RWPE2 (cell line): ENCODE data around the gene TENM4.

Experiments
- ATAC-seq: fragments of 200-7000 bp; cut with Tn5 transposase; 3 replicates; pipeline ENCODE4 v1.9.1; 2021; ENCODE audit warnings: low read depth
- DNase-seq: peaks from one replicate; pipeline ENCODE4 v3.0.0-alpha.2; 2020; ENCODE audit warnings: low spot score
- H3K27ac ChIP-seq: fragments of 450-650 bp; 2 replicates; pipeline ENCODE4 v1.5.1; 2017; ENCODE audit warnings: mild to moderate bottlenecking; ENCODE audit not compliant: poor library complexity, severe bottlenecking
- H3K27me3 ChIP-seq: fragments of 250-450 bp; sonication (Bioruptor Pico); 2 replicates; pipeline ENCODE4 v1.5.1; 2021; ENCODE audit warnings: mild to moderate bottlenecking, moderate library complexity; ENCODE audit not compliant: insufficient read depth, poor library complexity, severe bottlenecking
- H3K36me3 ChIP-seq: fragments of 250-450 bp; sonication (Bioruptor Pico); 2 replicates; pipeline ENCODE4 v1.5.1; 2020; ENCODE audit warnings: low read depth, mild to moderate bottlenecking, moderate library complexity
- H3K4me1 ChIP-seq: fragments of 250-450 bp; sonication (Bioruptor Pico); 2 replicates; pipeline ENCODE4 v1.5.1; 2021; ENCODE audit warnings: mild to moderate bottlenecking, moderate library complexity; ENCODE audit not compliant: insufficient read depth, poor library complexity, severe bottlenecking
- H3K4me3 ChIP-seq: fragments of 250-450 bp; sonication (Bioruptor Pico); 2 replicates; pipeline ENCODE4 v1.5.1; 2021; ENCODE audit warnings: mild to moderate bottlenecking, moderate library complexity; ENCODE audit not compliant: severe bottlenecking
- H3K9me3 ChIP-seq: fragments of 250-450 bp; sonication (Bioruptor Pico); 2 replicates; pipeline ENCODE4 v1.5.1; 2021; ENCODE audit warnings: mild to moderate bottlenecking, moderate library complexity; ENCODE audit not compliant: severe bottlenecking
- TF ChIP-seq, protein P1 (sequence below): fragments of 450-650 bp; IDR thresholded peaks from one replicate; pipeline ENCODE4 v1.5.1; 2017; ENCODE audit warnings: mild to moderate bottlenecking, moderate library complexity; ENCODE audit not compliant: poor library complexity, severe bottlenecking

The TENM4 gene

GRCh38 chr11:78929906-78930220, 511.0 kb downstream of the TENM4 start:
- Histone ChIP-seq H3K4me3 (no peak overlapping the region), H3K36me3 (no peaks in the 10 kb centered on the region), H3K27ac (no peak overlapping the region), H3K9me3 (no peaks in the 10 kb centered on the region), H3K4me1 (no peaks in the 10 kb centered on the region), H3K27me3 (no peaks in the 10 kb centered on the region)
- ATAC-seq = no peak
- no peak for DNase-seq
- TF ChIP-seq, protein P1, sequence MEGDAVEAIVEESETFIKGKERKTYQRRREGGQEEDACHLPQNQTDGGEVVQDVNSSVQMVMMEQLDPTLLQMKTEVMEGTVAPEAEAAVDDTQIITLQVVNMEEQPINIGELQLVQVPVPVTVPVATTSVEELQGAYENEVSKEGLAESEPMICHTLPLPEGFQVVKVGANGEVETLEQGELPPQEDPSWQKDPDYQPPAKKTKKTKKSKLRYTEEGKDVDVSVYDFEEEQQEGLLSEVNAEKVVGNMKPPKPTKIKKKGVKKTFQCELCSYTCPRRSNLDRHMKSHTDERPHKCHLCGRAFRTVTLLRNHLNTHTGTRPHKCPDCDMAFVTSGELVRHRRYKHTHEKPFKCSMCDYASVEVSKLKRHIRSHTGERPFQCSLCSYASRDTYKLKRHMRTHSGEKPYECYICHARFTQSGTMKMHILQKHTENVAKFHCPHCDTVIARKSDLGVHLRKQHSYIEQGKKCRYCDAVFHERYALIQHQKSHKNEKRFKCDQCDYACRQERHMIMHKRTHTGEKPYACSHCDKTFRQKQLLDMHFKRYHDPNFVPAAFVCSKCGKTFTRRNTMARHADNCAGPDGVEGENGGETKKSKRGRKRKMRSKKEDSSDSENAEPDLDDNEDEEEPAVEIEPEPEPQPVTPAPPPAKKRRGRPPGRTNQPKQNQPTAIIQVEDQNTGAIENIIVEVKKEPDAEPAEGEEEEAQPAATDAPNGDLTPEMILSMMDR = no peak

DNA sequence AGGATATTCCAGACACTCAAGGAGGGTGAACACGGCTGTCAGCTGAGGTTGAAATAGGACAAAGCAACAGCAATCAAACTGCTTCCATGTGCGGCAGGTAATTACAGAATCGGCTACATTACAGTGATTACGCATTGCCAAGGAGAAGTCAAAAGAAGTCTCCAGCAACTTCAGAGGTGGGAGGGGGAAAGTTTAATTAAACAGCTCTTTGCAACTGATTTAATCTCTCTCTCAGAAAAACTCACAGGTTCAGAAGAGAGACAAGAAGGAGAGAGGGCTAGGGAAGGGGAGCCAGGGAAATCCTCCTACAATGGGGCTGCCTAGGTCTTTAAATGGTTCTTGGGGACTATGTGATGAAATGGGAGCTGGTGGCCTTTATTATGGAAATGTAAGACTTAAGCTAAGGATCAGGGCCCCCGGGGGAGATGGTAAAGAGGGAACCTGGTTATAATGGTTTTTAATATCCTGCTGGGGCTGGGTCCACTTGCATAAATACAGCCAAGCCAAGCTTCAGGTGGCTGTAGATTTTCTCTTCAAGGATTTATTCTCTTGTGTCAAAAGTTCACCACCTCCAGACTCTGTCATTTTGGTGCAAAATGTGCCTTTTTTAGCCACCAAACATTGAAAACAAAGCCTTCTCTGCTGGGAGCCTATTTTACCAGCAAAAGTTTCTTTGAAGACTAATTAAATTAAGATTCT, 511.5 kb downstream of the TENM4 start:
- ATAC-seq (no peak), DNase-seq (no peak)
- H3K27ac ChIP-seq = no peak overlapping the region
- H3K4me3 ChIP-seq = no peak overlapping the region
- TF ChIP-seq, protein P1 = no peak
- no peaks in the 10 kb centered on the region for H3K27me3 ChIP-seq
- H3K4me1 ChIP-seq = no peaks in the 10 kb centered on the region
- no peaks in the 10 kb centered on the region for H3K36me3 ChIP-seq
- no peaks in the 10 kb centered on the region for H3K9me3 ChIP-seq

DNA sequence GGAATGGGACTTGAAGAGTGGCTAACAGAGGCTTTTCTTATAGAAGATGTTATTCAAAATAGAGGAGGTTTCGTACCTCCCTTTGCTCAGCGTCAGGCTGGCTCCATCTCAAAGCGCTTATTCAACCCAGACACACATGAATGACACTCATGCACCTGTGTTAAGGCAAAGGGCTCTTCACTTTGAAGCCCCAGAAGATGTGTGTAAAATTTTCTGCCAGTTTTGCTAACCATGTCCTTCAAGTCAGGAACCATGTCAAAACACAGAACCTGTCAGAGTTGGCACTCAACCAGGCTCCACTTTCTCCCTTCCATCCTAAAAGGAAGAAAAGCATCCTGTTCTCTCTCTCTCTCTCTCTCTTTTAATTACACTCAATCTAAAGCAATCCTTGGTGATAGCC, 513.3 kb downstream of the TENM4 start:
- TF ChIP-seq, protein P1 = no peak
- H3K27ac ChIP-seq = no peak overlapping the region
- ATAC-seq (no peak), DNase-seq (no peak)
- no peaks in the 10 kb centered on the region for H3K4me1 ChIP-seq
- H3K9me3 ChIP-seq = no peaks in the 10 kb centered on the region
- no peaks in the 10 kb centered on the region for H3K27me3 ChIP-seq
- no peaks in the 10 kb centered on the region for H3K36me3 ChIP-seq
- H3K4me3 ChIP-seq = no peak overlapping the region

GRCh38 chr11:78926633-78927338, 514.0 kb downstream of the TENM4 start:
- TF ChIP-seq, protein P1 = no peak
- DNase-seq (no peak), ATAC-seq (no peak)
- Histone ChIP-seq H3K4me3 (no peak overlapping the region), H3K27ac (no peak overlapping the region), H3K27me3 (no peaks in the 10 kb centered on the region), H3K36me3 (no peaks in the 10 kb centered on the region), H3K4me1 (no peaks in the 10 kb centered on the region), H3K9me3 (no peaks in the 10 kb centered on the region)

- no peak overlapping the region for H3K4me3 ChIP-seq
- H3K27ac ChIP-seq = no peak overlapping the region
- no peak for ATAC-seq
- DNase-seq = no peak
- no peaks in the 10 kb centered on the region for H3K4me1 ChIP-seq
- no peaks in the 10 kb centered on the region for H3K36me3 ChIP-seq
- H3K27me3 ChIP-seq = no peaks in the 10 kb centered on the region
- TF ChIP-seq, protein P1 = no peak
- H3K9me3 ChIP-seq = no peaks in the 10 kb centered on the region
These were observed 515.4 kb downstream of the TENM4 start for GRCh38 chr11:78925387-78925786.
